DND-41 (cell line): ENCODE results near the gene ITPR3.

Experiments
- ATAC-seq: fragments of 200-7000 bp; cut with Tn5 transposase; 3 replicates; pipeline ENCODE4 v1.9.1; 2021; ENCODE audit warnings: low read depth; ENCODE audit not compliant: insufficient read depth
- DNase-seq: peaks from one replicate; pipeline ENCODE4 v3.0.0-alpha.2; 2020
- H2AFZ ChIP-seq: 2 replicates; pipeline ENCODE4 v1.6.0; 2012; ENCODE audit warnings: low read depth, low read length
- H3K27ac ChIP-seq: 2 replicates; pipeline ENCODE4 v1.5.1; 2012; ENCODE audit warnings: low read length, inconsistent platforms
- H3K27me3 ChIP-seq: fragments of 200-600 bp; sonication (generic); 2 replicates; pipeline ENCODE4 v1.6.0; 2012; ENCODE audit warnings: low read length, mild to moderate bottlenecking, inconsistent platforms; ENCODE audit not compliant: insufficient read depth, poor library complexity
- H3K36me3 ChIP-seq: 2 replicates; pipeline ENCODE4 v1.5.1; 2012; ENCODE audit warnings: low read length, inconsistent platforms; ENCODE audit not compliant: insufficient read depth
- H3K4me1 ChIP-seq: 2 replicates; pipeline ENCODE4 v1.5.1; 2012; ENCODE audit warnings: mild to moderate bottlenecking, low read length; ENCODE audit not compliant: insufficient read depth
- H3K4me2 ChIP-seq: 2 replicates; pipeline ENCODE4 v1.6.0; 2012; ENCODE audit warnings: mild to moderate bottlenecking, moderate library complexity, low read length, inconsistent platforms; ENCODE audit not compliant: insufficient read depth
- H3K4me3 ChIP-seq, 2 experiments: fragments of 200-600 bp in 1 of 2; shearing (Covaris generic) in 1 of 2; 2 replicates each; pipeline ENCODE4 v1.5.1; 2012 to 2016; ENCODE audit warnings: inconsistent platforms in 2 of 2, low read length in 2 of 2, mild to moderate bottlenecking in 2 of 2, low read depth in 1 of 2, moderate library complexity in 1 of 2
- H3K79me2 ChIP-seq: 2 replicates; pipeline ENCODE4 v1.6.0; 2012; ENCODE audit warnings: low read length, inconsistent platforms; ENCODE audit not compliant: insufficient read depth
- H3K9ac ChIP-seq: 2 replicates; pipeline ENCODE4 v1.6.0; 2012; ENCODE audit warnings: low read depth, mild to moderate bottlenecking, inconsistent platforms, low read length, moderate library complexity
- H3K9me3 ChIP-seq: 2 replicates; pipeline ENCODE4 v1.5.1; 2012; ENCODE audit warnings: low read length, moderate library complexity, mild to moderate bottlenecking, inconsistent platforms; ENCODE audit not compliant: insufficient read depth, severe bottlenecking
- H4K20me1 ChIP-seq: 2 replicates; pipeline ENCODE4 v1.6.0; 2012; ENCODE audit warnings: low read length; ENCODE audit not compliant: insufficient read depth
- EZH2 ChIP-seq: IDR thresholded peaks from 3 replicates; pipeline ENCODE4 v1.6.1; 2012; ENCODE audit warnings: borderline replicate concordance, low read depth, mild to moderate bottlenecking, moderate library complexity, low read length, inconsistent platforms; ENCODE audit not compliant: severe bottlenecking
- TF ChIP-seq, protein P1 (sequence below): IDR thresholded peaks from 2 replicates; pipeline ENCODE4 v1.5.1; 2012; ENCODE audit warnings: borderline replicate concordance, low read length, moderate library complexity, mild to moderate bottlenecking; ENCODE audit not compliant: poor library complexity, severe bottlenecking; ENCODE audit errors: extremely low read depth

ITPR3 gene

DNA sequence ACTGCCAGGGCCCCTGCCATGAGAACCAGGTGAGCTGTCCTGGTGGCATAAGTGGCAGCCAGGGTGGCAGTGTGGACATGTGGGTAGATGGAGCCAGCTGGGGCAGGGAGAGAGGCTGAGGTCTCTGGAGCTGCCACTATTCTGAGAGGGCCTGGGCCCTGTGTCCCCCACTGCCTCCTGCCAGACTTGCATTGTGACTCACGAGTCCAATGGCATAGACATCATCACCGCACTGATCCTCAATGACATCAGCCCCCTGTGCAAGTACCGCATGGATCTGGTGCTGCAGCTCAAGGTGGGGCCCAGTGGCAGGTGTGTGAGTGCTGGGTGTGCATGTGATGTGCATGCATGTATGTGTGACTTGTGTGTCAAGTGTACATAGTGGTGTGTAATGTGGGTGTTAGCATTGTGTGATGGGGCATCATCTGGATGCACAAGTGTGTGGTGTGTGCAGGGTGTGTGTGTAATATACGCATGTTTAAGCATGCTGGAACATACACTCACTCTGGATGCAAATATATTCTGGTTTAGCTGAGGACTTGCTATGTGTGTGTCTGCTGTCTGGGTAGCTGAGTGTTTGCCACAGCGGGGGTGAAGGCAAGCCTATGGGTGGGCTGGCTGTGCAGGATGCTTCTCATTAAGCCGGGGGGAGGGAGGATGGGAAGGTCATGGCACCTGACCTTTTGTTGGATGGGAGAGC is 65.3 kb downstream of the ITPR3 start:
- Histone ChIP-seq H3K36me3 (peaks cover 99% of the 10 kb centered on the region), H3K27ac (no peak overlapping the region), H3K4me3 (no peak overlapping the region), H3K4me2 (no peak overlapping the region), H3K4me1 (no peaks in the 10 kb centered on the region), H4K20me1 (0 out of 2 replicates have a peak, but pooled peaks cover 3% of the 10 kb centered on the region), H2AFZ (no peak overlapping the region), H3K9ac (no peak overlapping the region), H3K9me3 (no peaks in the 10 kb centered on the region), H3K79me2 (no peaks in the 10 kb centered on the region), H3K27me3 (no peaks in the 10 kb centered on the region)
- DNase-seq (no peak), ATAC-seq (no peak)
- TF ChIP-seq, protein P1, sequence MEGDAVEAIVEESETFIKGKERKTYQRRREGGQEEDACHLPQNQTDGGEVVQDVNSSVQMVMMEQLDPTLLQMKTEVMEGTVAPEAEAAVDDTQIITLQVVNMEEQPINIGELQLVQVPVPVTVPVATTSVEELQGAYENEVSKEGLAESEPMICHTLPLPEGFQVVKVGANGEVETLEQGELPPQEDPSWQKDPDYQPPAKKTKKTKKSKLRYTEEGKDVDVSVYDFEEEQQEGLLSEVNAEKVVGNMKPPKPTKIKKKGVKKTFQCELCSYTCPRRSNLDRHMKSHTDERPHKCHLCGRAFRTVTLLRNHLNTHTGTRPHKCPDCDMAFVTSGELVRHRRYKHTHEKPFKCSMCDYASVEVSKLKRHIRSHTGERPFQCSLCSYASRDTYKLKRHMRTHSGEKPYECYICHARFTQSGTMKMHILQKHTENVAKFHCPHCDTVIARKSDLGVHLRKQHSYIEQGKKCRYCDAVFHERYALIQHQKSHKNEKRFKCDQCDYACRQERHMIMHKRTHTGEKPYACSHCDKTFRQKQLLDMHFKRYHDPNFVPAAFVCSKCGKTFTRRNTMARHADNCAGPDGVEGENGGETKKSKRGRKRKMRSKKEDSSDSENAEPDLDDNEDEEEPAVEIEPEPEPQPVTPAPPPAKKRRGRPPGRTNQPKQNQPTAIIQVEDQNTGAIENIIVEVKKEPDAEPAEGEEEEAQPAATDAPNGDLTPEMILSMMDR: no peak
- no peak for TF ChIP-seq EZH2

DNA sequence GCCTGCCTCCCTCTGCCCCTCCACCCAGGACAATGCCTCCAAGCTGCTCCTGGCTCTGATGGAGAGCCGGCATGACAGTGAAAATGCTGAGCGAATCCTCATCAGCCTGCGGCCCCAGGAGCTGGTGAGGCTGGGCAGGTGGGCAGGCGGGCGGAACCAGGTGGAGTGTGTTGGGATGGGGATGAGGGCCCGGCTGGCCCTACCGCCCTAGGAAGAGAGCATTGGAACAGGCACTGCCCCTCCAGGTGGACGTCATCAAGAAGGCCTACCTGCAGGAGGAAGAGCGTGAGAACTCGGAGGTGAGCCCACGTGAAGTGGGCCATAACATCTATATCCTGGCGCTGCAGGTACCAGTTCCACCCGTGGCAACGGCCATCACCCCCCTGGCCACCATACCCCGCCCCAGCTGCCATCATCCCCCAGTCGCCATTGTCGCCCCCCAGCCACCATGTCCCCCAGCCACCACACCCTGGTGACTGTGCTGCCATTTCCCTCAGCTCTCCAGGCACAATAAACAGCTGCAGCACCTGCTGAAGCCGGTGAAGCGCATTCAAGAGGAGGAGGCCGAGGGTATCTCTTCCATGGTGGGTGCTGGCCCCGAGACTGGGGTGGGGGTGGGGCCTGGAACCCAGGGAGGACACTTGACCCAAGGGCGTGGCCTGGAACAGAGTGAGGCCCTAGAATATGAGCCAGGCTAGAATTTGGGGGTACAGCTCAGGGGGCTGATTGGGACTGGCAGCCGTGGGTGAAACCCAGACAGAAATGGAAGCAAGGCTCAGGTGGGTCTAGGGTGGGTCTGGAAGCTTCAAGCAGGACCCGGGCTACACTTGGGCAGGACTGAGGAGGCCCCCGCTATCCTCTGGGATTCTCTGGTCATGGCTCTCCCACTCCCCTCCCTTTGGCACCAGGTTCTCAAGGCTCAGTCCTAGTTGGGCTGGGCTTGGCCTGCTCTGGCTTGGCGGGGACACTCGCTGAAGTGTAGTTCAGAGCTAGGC is 66.2 kb downstream of the ITPR3 start:
- TF ChIP-seq, protein P1: no peak
- no peak for TF ChIP-seq EZH2
- H2AFZ ChIP-seq: no peak overlapping the region
- no peaks in the 10 kb centered on the region for H3K79me2 ChIP-seq
- DNase-seq: no peak
- no peak overlapping the region for H3K4me3 ChIP-seq
- 0 out of 2 replicates have a peak, but pooled peaks cover 3% of the 10 kb centered on the region for H4K20me1 ChIP-seq
- ATAC-seq: no peak
- H3K4me2 ChIP-seq: no peak overlapping the region
- H3K27ac ChIP-seq: no peak overlapping the region
- no peaks in the 10 kb centered on the region for H3K27me3 ChIP-seq
- no peaks in the 10 kb centered on the region for H3K4me1 ChIP-seq
- no peak overlapping the region for H3K9ac ChIP-seq
- H3K36me3 ChIP-seq: peaks cover 99% of the 10 kb centered on the region
- H3K9me3 ChIP-seq: no peaks in the 10 kb centered on the region

DNA sequence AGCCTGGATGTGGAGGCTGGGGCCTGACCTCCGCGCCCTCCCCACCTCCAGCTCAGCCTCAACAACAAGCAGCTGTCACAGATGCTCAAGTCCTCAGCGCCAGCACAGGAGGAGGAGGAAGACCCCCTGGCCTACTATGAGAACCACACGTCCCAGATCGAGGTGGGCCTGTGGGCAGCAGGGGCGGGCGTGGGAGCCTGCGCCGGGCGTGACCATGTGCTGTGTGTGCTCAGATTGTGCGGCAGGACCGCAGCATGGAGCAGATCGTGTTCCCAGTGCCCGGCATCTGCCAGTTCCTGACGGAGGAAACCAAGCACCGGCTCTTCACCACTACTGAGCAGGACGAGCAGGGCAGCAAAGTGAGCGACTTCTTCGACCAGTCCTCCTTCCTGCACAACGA is 66.9 kb downstream of the ITPR3 start:
- H3K4me3 ChIP-seq: no peak overlapping the region
- DNase-seq (no peak), ATAC-seq (no peak)
- no peak overlapping the region for H2AFZ ChIP-seq
- H3K27me3 ChIP-seq: no peaks in the 10 kb centered on the region
- H3K4me1 ChIP-seq: no peaks in the 10 kb centered on the region
- H3K27ac ChIP-seq: no peak overlapping the region
- no peaks in the 10 kb centered on the region for H3K9me3 ChIP-seq
- no peak for TF ChIP-seq EZH2
- TF ChIP-seq, protein P1: no peak
- H4K20me1 ChIP-seq: 0 out of 2 replicates have a peak, but pooled peaks cover 3% of the 10 kb centered on the region
- H3K36me3 ChIP-seq: peaks cover 99% of the 10 kb centered on the region
- H3K9ac ChIP-seq: no peak overlapping the region
- no peaks in the 10 kb centered on the region for H3K79me2 ChIP-seq
- no peak overlapping the region for H3K4me2 ChIP-seq
